WI38 (cell line): ENCODE measurements around the gene ARL15.

Experiments
- H3K4me3 ChIP-seq: 2 replicates; pipeline ENCODE4 v1.5.1; 2011; ENCODE audit warnings: low read depth, mild to moderate bottlenecking, control low read depth, low read length
- TF ChIP-seq, protein P1 (sequence below): IDR thresholded peaks from 2 replicates; pipeline ENCODE4 v1.5.1; 2012; ENCODE audit warnings: low read depth, mild to moderate bottlenecking, control low read depth, low read length

The ARL15 gene

DNA sequence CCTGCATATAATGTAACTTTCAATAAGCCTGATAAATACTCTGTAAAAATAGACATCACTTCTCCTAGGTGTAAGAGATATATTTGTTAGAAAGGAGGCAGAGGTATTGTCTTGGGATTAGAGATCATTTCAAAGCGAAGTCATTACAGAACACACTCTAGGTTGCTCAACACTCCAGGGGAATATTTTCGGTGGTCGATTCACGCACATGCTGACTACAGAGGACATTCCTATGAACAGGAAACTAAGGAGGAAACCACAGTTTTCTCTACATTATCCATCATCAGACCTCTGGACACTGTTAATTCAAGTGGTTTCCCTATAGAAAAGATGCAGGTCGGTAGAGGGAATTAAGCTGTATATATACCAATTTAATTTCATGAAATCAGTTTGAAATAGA is 379.9 kb downstream of the ARL15 start:
- TF ChIP-seq, protein P1, sequence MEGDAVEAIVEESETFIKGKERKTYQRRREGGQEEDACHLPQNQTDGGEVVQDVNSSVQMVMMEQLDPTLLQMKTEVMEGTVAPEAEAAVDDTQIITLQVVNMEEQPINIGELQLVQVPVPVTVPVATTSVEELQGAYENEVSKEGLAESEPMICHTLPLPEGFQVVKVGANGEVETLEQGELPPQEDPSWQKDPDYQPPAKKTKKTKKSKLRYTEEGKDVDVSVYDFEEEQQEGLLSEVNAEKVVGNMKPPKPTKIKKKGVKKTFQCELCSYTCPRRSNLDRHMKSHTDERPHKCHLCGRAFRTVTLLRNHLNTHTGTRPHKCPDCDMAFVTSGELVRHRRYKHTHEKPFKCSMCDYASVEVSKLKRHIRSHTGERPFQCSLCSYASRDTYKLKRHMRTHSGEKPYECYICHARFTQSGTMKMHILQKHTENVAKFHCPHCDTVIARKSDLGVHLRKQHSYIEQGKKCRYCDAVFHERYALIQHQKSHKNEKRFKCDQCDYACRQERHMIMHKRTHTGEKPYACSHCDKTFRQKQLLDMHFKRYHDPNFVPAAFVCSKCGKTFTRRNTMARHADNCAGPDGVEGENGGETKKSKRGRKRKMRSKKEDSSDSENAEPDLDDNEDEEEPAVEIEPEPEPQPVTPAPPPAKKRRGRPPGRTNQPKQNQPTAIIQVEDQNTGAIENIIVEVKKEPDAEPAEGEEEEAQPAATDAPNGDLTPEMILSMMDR: no peak

DNA sequence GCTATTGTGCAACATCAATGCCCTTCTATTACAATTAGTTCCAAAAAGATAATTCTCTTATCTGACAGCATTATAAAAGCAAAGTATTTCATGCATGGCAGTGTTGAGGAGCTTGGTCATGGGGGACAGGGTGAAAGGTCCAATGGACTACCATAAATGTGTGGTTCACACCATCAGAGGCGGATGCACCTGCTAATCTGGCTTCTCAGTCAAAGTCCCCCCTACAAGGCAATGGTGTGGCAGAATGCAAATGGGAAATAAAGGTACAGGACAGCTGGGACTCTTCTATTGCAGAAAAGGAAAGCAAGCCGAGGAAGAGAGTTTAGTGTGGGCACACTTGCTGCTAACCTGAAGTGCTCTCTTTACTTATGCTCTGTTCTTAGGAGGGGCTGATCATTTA is 380.8 kb downstream of the ARL15 start:
- TF ChIP-seq, protein P1: no peak
- no peak overlapping the region for H3K4me3 ChIP-seq

More for the DNA sequence above, 379.9 kb downstream of the ARL15 start:
- no peak overlapping the region for H3K4me3 ChIP-seq

DNA sequence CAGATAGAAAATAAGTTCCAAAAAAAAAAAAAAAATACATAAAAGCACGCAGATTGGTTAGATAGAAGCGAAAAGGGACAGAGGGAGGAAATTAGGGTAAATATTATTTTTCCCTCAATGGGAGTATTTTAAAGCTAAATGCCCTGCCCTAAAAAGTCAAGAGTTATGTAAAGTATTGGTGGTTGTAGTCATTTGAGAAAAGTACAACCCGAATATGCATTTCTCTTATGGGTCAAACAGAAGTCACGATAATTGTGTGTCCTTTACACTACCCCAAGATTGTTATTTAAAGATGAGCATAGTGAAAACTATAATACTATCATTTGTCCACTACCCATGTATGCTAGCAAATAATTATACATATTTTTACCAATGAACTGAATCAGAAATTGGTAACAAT is 381.2 kb downstream of the ARL15 start:
- TF ChIP-seq, protein P1: no peak
- no peak overlapping the region for H3K4me3 ChIP-seq

DNA sequence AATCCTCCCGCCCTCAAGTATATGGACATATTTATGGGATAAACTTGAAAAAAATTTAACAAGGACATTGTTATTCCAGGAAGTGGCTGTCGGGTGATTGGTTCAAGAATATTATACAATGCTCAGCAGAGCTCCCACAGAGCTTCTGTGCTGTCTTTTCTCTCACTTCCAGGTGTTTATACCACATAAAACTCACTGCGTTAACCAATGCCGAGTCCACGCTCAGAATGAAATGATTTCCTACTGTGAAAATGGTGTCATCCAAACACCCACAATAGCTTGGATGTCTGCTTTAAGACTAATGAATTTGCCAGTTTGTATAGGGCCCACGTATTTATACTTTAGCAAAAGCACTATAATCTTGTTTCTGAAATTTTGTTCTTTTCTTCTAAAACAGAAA is 381.7 kb downstream of the ARL15 start:
- TF ChIP-seq, protein P1: no peak
- H3K4me3 ChIP-seq: no peak overlapping the region

DNA sequence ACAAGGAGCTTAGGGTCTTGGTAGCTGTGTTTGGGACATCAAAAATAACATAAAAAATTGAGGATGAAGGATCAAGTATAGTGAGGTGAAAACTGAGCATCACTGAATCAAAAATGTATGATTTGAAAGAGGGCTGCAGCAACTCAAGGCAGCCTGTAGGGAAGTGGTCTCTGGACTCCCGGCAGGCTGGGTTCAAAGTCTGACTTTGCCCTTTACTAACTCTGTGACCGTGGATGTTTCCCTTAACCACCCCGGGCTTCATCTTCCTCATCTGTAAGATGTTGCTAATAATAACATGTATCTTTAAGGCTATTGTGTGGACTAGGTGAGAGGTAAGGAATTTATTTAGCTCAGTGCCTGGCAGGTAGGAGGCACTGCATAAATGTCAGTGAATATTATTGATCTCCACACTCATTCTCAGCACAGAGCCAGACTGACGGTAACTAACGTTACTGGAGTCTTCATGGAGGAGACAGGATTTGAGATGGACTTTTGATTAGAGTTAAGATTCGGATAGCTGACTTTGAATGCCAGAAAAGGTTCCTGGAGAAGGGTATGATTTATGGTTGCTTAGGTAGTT is 382.6 kb downstream of the ARL15 start:
- no peak overlapping the region for H3K4me3 ChIP-seq
- TF ChIP-seq, protein P1: no peak

DNA sequence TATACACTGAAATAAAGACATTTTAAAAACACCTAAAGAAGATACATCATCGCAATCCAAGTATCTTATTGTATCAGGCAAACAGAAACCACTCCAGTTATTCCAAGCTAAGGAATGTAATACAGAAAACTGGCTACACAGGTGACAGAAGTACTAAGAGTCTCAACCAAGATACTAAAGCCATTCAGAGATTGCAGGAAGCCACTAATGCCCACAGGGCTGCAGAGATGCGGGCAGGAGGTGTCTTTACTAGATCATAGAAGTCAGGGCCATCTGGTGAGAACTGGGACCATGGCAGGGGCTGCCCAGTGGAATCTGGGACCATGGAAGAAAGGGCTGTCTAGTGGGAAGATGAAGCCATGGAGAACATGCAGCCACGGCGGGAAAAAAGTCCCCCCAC is 384.3 kb downstream of the ARL15 start:
- TF ChIP-seq, protein P1: no peak
- H3K4me3 ChIP-seq: no peak overlapping the region

DNA sequence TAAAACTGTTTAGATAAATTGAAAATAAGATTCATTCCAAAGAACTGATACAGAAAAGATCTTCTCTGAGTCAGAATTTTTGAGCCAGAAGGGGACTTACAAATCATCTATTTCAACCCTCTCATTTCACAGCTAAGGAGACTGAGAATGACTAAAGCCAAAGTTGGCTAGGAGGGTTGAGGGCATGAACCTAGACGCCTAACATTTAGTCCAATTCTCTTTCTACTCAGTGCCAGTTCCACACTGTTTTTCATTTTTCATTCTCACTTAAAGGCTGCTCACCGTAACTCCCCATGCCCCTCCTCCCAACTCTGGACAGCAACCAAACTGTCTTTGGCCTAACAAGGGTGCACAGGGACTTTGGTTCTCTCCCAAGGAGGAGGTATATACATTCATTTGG is 386.0 kb downstream of the ARL15 start:
- TF ChIP-seq, protein P1: no peak
- no peak overlapping the region for H3K4me3 ChIP-seq
